Sigmoid colon (tissue), 7 donors: ENCODE results near the gene NCAM2. TPM values are rescaled to one million over a fixed set of nuclear protein-coding genes. Genes with fewer than 3 reads are reported as not detected.

Source experiments
- DNase-seq: peaks from one replicate; pipeline ENCODE4 v3.0.0-alpha.2; 2019
- H3K27ac ChIP-seq, 4 donors: fragments of 200-600 bp; sonication (generic); one replicate each; pipeline ENCODE4 v1.5.1; 2016 to 2019; ENCODE audit warnings: mild to moderate bottlenecking in 1 of 4
- H3K27me3 ChIP-seq, 3 donors: fragments of 200-600 bp; sonication (generic); one replicate each; pipeline ENCODE4 v1.5.1; 2019; ENCODE audit warnings: mild to moderate bottlenecking in 1 of 3
- H3K36me3 ChIP-seq, 4 donors: fragments of 200-600 bp; sonication (generic); one replicate each; pipeline ENCODE4 v1.5.1; 2016 to 2019
- H3K4me1 ChIP-seq, 4 donors: fragments of 200-600 bp; sonication (generic); one replicate each; pipeline ENCODE4 v1.5.1; 2017 to 2019
- H3K4me3 ChIP-seq, 4 donors: fragments of 200-600 bp; sonication (generic); one replicate each; pipeline ENCODE4 v1.5.1; 2017 to 2019; ENCODE audit warnings: mild to moderate bottlenecking in 2 of 4, moderate library complexity in 1 of 4
- H3K9me3 ChIP-seq, 4 donors: fragments of 200-600 bp in 3 of 4; sonication (generic) in 3 of 4; one replicate each; pipeline versions ENCODE4 v1.5.1 to v1.6.1; 2013 to 2019
- CTCF ChIP-seq, 4 experiments: fragments of 450-650 bp in 3 of 4; fragments of 200-600 bp in 1 of 4; IDR thresholded peaks; one replicate each; pipeline ENCODE4 v1.5.1; 2016 to 2019; ENCODE audit warnings: antibody characterized with exemption in 4 of 4, mild to moderate bottlenecking in 3 of 4, moderate library complexity in 2 of 4
- EP300 ChIP-seq, 4 donors: sonication (generic); formaldehyde crosslinking; IDR thresholded peaks; one replicate each; pipeline ENCODE4 v1.6.1; 2017; ENCODE audit warnings: antibody characterized with exemption in 4 of 4
- POLR2A ChIP-seq, 2 donors: fragments of 450-650 bp; IDR thresholded peaks; one replicate each; pipeline ENCODE4 v1.6.1; 2016; ENCODE audit warnings: antibody characterized with exemption in 2 of 2, mild to moderate bottlenecking in 2 of 2, moderate library complexity in 2 of 2
- POLR2AphosphoS5 ChIP-seq, 4 donors: sonication (generic); formaldehyde crosslinking; IDR thresholded peaks; one replicate each; pipeline ENCODE4 v1.6.1; 2017; ENCODE audit warnings: antibody characterized with exemption in 4 of 4
- WGBS, 2 donors: extraction: QIAGEN DNeasy Blood & Tissue Kit; methylation state at CpG; one replicate each; pipeline ENCODE4 v1.1.7; 2013; 5-methylcytosine and 5-hydroxymethylcytosine counted together
- intact Hi-C: fragments of 100-400 bp; cut with DNase I; formaldehyde crosslinking; loops from one replicate; pipeline ENCODE4 v1.15.1; 2023
- polyA plus RNA-seq, 3 donors: library from polyadenylated mRNA; stranded (reverse); fragments of 200-250 nt; gene quantifications; one replicate each; pipeline ENCODE4 v1.2.3, GENCODE V29; 2013
- total RNA-seq, 4 donors: library from RNA; depleted of rRNA; stranded (reverse); fragments of >200 nt; gene quantifications; one replicate each; pipeline ENCODE4 v1.1.0, GENCODE V29; 2016
- donor health status: healthy with polysubstance abuse.
- donor health status: Bipolar disorder and iron deficiency.
- donor health status: healthy.

Gene NCAM2
- total and polyA plus RNA-seq, 7 donors, result under 0.01 to 17.1 (median 6.7) TPM; not detected in 1

- Histone ChIP-seq H3K27ac (no peak overlapping the region), H3K36me3 (no peaks in the 10 kb centered on the region), H3K4me1 (no peaks in the 10 kb centered on the region), H3K9me3 (no peaks in the 10 kb centered on the region), H3K27me3 (no peaks in the 10 kb centered on the region), H3K4me3 (no peak overlapping the region)
- no peak for DNase-seq
- TF ChIP-seq CTCF (IDR thresholded peaks at IDR 0.05) (no peak), POLR2AphosphoS5 (IDR thresholded peaks at IDR 0.05) (no peak), EP300 (IDR thresholded peaks at IDR 0.05) (no peak)
- intact Hi-C loops, result no loop called here
- 81 to 84% methylated on average over 1 of the region's 1 CpG for WGBS, 2 donors
These were observed 311.3 kb downstream of the NCAM2 start for GRCh38 chr21:21309510-21309909.

GRCh38 chr21:21324297-21324696 lies 326.1 kb downstream of the NCAM2 start:
- no peaks in the 10 kb centered on the region for H3K4me1 ChIP-seq
- no peak for DNase-seq
- no peaks in the 10 kb centered on the region for H3K36me3 ChIP-seq
- intact Hi-C loops, result no loop called here
- H3K27me3 ChIP-seq, result no peaks in the 10 kb centered on the region
- WGBS, 2 donors, result 85 to 92% methylated on average over 5 of the region's 5 CpGs
- no peak overlapping the region for H3K4me3 ChIP-seq
- no peak overlapping the region for H3K27ac ChIP-seq
- no peaks in the 10 kb centered on the region for H3K9me3 ChIP-seq
- TF ChIP-seq POLR2AphosphoS5 (IDR thresholded peaks at IDR 0.05) (no peak), CTCF (IDR thresholded peaks at IDR 0.05) (no peak), POLR2A (IDR thresholded peaks at IDR 0.05) (no peak), EP300 (IDR thresholded peaks at IDR 0.05) (no peak)

GRCh38 chr21:21332492-21332891 lies 334.3 kb downstream of the NCAM2 start:
- Histone ChIP-seq H3K27me3 (no peaks in the 10 kb centered on the region), H3K9me3 (no peaks in the 10 kb centered on the region), H3K4me3 (no peak overlapping the region), H3K27ac (no peak overlapping the region), H3K36me3 (no peaks in the 10 kb centered on the region), H3K4me1 (no peaks in the 10 kb centered on the region)
- no peak for DNase-seq
- intact Hi-C loops, result no loop called here
- WGBS, 2 donors, result 83% methylated on average over 3 of the region's 3 CpGs
- TF ChIP-seq POLR2AphosphoS5 (IDR thresholded peaks at IDR 0.05) (no peak), EP300 (IDR thresholded peaks at IDR 0.05) (no peak), CTCF (IDR thresholded peaks at IDR 0.05) (no peak), POLR2A (IDR thresholded peaks at IDR 0.05) (no peak)

- DNase-seq, result no peak
- TF ChIP-seq EP300 (IDR thresholded peaks at IDR 0.05) (no peak), CTCF (IDR thresholded peaks at IDR 0.05) (no peak), POLR2AphosphoS5 (IDR thresholded peaks at IDR 0.05) (no peak), POLR2A (IDR thresholded peaks at IDR 0.05) (no peak)
- WGBS, 2 donors, result 90% methylated on average over 2 of the region's 2 CpGs
- Histone ChIP-seq H3K27me3 (no peaks in the 10 kb centered on the region), H3K9me3 (peaks cover 0 to 9% (median 3%) of the 10 kb centered on the region in 4 donors), H3K4me1 (no peaks in the 10 kb centered on the region), H3K36me3 (no peaks in the 10 kb centered on the region), H3K4me3 (no peak overlapping the region), H3K27ac (no peak overlapping the region)
- intact Hi-C loops, result no loop called here
These were observed 342.8 kb downstream of the NCAM2 start for GRCh38 chr21:21341041-21341440.

- Histone ChIP-seq H3K36me3 (no peaks in the 10 kb centered on the region), H3K27ac (no peak overlapping the region), H3K27me3 (no peaks in the 10 kb centered on the region), H3K9me3 (peaks cover 0 to 9% (median 3%) of the 10 kb centered on the region in 4 donors), H3K4me1 (no peaks in the 10 kb centered on the region), H3K4me3 (no peak overlapping the region)
- intact Hi-C loops, result no loop called here
- no peak for TF ChIP-seq POLR2AphosphoS5 (IDR thresholded peaks at IDR 0.05)
- no peak for TF ChIP-seq POLR2A (IDR thresholded peaks at IDR 0.05)
- no peak for TF ChIP-seq EP300 (IDR thresholded peaks at IDR 0.05)
- no peak for TF ChIP-seq CTCF (IDR thresholded peaks at IDR 0.05)
- no peak for DNase-seq
- WGBS, 2 donors, result 64 to 78% methylated on average over 1 of the region's 1 CpG
These were observed 347.1 kb downstream of the NCAM2 start for GRCh38 chr21:21345296-21345695.
